NCI-H1105 treated with DMSO at 0.1 percent for 48 hours (cell line): ENCODE data around the gene PITPNB.

Experiments used
- DNase-seq: peaks from one replicate; lab custom pipeline; 2025; lab: John Stamatoyannopoulos, UW

The PITPNB gene

DNA sequence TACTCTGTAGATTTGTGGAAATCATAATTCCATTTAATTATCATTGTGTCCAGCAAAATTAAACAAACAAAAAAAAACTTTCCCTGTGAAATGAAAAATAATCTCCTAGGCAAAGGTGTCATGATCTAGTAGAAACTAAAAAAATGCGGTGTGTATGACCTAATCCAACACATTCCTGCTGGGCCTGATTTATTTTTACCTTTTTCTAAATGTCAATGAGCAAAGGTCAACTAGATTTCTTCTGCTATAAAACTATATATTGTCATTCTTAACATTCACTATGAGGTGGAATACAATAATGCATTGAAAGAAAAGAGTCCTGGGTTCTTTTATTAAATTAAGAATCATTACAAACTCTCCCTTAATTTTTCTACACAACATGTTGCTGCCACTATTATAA is 60.4 kb downstream of the PITPNB start:
- no peak for DNase-seq

GRCh38 chr22:27857443-27857842 is 61.6 kb downstream of the PITPNB start:
- DNase-seq, result no peak

DNA sequence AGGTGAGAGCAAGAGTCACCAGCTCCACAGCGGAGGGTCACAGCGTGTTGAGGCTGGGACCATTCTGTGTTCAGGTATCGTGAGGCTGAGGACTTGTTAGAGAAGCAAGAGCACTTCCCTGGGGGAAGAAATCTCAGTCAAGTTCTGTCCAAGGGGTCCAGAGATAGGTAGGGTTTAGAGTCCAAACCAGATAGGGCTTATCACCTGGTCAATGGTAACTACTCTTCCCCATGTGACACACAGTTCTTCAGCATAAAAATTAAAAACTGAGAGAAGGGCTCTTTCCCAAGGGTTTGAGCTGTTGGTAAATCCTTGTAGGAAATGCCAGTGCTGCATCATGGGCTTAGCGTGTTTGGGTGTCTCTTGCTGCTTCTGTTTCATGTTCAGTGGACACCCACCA is 62.7 kb downstream of the PITPNB start:
- DNase-seq, result no peak

DNA sequence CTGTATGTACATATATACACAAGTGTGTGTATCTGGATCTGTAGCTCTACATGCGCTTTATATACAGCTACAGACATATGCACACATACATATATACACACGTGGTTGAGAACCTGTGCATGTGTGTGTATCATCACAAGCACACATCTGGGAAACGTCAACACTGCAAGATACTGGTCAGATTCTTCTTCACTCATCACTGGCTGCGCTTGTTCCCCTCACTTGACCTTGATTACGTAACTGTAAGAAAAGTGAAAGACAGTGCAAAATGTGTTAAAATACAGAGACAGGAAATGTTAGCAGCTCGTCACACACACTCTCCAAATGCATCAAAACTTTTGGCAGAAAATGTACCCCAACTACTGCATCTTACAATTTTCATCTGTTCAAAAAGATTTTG is 65.6 kb downstream of the PITPNB start:
- no peak for DNase-seq

DNA sequence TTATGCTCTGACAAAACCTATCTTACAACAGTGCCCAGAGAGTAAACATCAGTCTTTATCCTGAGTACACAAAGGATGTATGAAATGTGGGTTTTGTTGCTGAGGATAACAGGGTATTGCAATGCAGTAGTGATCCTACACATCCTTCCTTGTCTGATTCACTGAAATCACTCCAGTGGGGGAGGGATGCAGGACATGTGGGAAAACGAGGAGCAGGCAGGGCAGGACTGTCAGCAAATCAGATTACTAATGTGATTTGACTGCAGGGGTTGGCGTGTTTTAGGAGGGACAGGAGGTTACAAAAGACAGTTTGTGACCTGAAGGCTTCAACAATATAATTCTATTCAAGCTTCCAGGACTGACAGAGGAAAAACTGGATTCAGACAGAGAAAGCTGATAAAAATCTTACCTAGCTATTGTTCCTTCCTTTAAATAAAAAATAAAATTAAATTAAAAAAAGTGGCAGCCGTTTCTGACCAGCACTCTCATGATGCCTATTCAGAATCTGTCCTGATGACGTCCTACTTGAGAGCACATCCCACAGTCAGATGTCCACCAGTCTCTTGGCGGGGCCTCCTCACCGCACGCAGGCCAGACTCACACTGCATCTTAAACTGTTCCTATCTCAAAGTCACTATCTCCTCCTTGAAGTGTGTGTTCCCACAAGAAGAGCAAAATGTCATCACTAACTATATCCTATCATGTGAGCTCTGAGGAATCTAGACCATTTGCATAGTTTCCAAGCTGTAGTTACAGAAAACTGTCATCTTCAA is 66.9 kb downstream of the PITPNB start:
- no peak for DNase-seq

- no peak for DNase-seq
Measured at GRCh38 chr22:27850000-27850521, 69.0 kb downstream of the PITPNB start.

DNA sequence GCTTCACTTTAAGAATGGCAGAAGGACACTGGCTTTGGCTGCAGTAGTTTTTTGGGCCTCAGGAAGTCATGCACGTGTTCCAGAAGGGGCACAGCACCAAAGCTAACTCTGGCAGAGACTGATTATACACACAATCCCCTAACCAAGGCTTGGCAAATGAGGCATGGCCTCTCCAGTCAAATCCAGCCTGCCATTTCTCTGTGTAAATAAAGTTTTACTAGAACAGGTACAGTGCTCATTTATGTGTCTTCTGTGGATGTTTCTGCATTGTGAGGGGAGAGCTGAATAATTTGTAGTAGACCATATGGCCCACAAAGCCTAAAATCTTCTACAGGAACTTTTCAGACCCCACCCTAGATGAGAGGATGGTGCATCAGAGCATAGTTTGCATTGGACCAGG is 71.1 kb downstream of the PITPNB start:
- no peak for DNase-seq

DNA sequence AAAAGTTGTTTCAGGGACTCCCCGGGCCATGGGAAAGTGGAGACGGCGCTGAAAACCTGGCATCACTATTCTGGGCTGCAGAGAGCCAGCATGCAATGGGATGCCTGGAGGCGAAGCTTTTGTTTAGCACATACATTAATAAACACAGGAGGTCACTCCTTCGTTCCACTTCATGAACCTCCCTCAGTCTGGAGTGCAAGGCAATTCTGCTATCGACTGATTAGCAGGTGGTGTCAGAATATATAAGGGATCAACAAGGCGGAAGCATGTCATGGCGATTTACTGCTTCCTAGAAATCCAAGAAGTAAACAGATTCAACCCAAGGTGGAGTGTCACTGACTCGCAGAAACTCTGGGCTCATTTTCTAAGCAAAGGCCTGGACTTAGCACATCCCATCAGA is 72.1 kb downstream of the PITPNB start:
- DNase-seq, result no peak

GRCh38 chr22:27846248-27846757 is 72.8 kb downstream of the PITPNB start:
- DNase-seq, result peak; percentile 9

- no peak for DNase-seq
Measured at GRCh38 chr22:27845644-27846043, 73.4 kb downstream of the PITPNB start.

DNA sequence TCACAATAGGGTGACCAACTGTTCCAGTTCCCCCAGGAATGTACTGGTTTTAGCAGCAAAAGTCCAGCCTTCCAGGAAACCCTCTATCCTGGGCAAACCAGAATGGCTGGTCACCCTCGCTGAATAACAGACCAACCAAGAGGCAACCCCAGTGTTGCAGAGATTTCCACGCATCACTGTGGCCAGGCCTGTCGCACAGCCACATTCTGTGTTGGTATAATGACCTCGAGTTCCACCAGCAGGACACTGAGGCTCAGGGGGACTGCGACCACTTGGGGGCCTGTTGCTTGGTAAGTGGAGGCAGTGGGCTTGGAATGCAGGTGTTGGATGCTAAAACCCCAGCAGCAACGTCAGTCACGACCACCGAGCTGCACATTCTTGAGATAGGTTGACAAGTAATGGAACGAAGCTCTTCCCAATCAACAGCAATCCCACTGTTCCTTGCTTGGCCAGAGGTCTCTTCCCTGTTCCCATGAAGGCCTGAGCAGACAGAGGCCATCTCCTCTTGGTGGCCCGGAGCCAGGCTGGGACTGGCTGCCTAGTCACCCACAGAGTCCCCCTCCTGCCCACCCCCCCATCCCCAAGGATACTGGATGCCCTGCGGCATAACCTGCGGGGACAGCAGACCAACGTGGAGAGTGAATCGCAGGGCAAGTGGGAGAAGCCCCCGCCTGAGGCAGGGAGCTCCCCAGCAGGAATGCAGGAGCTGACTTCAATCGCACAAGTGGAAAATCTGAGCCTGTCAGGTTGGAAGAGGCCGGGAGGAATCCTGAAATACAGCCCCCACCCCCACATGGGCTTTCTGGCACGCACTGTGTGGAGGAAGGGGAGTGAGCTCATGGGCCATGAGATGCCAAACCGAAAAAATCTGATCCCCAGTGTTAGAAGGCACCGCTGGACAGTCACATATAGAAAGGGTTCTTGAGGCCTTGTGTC is 74.1 kb downstream of the PITPNB start:
- DNase-seq, result no peak

DNA sequence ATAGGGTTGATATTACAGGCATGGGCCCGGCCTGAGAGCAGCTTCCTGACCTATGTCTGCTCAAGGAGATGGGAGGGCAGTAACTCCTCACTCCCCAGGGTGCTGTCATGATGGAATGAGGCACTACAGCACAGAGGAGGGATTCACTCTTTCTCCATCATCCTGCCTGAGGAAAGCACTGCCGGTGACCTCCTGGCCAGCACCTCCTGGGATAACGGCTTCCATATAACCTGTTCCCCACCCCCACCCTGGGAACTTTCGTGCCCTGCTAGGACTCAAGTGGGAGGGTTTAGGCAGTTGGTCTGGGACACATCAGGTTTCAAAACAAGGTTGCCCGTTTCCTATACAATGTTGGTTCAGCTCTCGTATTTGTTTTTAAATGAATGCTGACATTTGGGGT is 74.8 kb downstream of the PITPNB start:
- DNase-seq, result no peak

DNA sequence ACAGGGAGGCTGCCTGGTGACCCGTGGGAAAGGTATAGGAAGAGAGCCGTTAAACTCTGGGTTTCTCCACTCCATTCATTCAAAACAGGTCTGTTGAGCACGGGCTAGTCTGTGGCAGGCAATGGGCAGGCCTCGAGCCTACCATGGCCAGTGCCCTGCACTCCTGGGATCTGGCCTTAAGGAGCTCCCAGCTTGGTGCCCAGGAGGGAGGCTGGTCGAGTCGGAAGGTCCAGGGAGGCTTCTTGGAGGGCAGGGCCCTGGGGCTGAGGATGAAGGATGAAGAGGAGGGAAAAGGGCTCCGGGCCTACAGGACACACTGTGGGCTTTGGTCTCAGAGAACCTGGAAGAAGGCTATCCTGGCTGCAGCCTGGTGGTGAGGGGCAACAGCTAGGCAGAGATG is 75.6 kb downstream of the PITPNB start:
- no peak for DNase-seq

DNA sequence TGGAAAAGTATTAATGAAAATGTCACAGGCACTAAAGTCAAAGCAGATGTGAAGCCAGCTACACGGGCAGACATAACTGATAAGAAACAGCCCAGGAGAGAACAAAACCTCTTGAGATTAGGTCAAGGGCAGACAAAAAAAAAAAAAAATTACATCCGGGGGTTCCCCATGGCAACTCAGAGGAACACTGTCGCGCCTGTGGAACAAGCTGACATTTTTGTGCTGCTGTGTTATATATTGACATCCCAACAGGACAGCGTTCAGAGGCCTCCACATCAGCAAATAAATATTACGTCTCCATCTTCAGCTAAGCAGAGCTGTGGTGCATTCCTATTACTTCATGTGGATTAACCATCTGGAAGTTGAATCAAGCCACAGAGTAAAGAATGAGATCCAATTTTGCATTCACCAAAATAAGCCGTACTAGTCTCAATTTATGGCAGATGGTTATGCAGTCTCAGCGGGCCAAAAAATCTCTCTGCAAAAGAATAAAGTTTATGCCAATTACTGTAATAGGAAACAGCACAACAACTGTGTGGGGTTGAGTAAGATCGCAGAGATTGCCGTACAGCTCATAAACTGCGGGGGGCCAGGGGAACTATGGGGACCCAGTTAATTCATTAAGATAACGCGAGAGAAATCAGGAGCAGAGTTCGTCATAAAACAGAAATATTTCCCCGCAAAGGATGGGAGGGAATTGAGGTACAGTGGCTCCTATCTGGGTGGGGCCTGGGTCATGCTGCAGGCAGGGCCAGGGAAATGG is 76.2 kb downstream of the PITPNB start:
- DNase-seq, result no peak

DNA sequence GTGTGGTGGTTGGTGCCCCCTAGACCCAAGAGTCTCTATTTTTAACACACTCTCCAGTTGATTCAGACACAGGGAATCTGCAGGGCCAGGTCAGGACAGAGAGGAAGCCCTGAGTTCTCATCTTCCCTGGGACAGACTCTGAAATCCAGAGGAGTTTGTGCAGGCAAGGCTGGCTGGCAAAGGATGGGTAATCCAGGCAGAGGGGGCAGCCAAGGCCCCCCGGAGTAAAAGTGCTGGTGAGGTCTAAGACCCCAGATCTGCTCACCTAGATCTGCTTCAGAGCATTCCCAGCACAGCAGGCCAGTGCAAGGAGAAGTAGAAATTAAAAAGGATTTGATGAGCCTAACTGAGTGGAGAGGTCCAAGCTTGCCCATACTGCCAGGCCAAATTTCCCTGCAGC is 76.9 kb downstream of the PITPNB start:
- DNase-seq, result no peak

- DNase-seq, result no peak
Measured at GRCh38 chr22:27840436-27840835, 78.6 kb downstream of the PITPNB start.

DNA sequence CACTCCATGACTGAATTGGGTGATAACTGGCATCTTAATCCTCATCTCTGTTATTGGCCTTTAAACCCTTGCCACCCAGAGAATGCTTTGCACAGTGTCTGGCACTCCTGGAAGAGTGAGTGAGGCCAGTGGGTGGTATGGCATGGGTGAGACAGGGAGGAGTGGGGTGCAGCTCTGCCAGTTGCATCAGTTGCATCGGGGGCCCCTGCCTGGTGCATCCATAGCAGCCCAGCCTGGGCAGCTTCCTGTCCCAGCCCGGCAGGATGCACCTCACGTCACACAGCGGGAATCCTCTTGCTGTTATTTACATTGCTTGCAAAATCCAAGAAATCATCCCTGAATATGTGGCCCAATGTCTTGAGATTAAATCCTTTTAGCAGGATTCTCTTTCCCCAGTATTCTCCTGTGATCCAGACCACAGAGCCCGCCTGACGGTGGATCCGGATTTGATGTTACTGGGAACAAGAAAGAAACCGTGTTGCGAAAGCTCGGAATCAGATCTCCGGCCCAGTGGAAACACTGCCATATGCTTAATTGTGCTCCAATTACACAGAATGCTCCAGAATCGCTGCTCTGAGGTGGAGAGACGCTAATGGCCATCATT is 79.9 kb downstream of the PITPNB start:
- no peak for DNase-seq

- DNase-seq, result no peak
Measured at GRCh38 chr22:27836181-27836580, 82.9 kb downstream of the PITPNB start.

GRCh38 chr22:27835446-27835845 is 83.6 kb downstream of the PITPNB start:
- DNase-seq, result no peak

GRCh38 chr22:27834364-27835185 is 84.5 kb downstream of the PITPNB start:
- DNase-seq, result no peak

- DNase-seq, result no peak
Measured at GRCh38 chr22:27833803-27834202, 85.3 kb downstream of the PITPNB start.
